HG02970 (cell line): Measurements from ENCODE around the gene ANO3.

Experiments
- ATAC-seq: cut with Tn5 transposase; IDR thresholded peaks from one replicate; pipeline ENCODE4 v1.9.1; 2021; ENCODE audit warnings: mild to moderate bottlenecking, moderate library complexity, moderate number of reproducible peaks; ENCODE audit not compliant: unreplicated experiment, low FRiP score

Gene ANO3

GRCh38 chr11:26480041-26480440 is 148.1 kb downstream of the ANO3 start:
- no peak for ATAC-seq

DNA sequence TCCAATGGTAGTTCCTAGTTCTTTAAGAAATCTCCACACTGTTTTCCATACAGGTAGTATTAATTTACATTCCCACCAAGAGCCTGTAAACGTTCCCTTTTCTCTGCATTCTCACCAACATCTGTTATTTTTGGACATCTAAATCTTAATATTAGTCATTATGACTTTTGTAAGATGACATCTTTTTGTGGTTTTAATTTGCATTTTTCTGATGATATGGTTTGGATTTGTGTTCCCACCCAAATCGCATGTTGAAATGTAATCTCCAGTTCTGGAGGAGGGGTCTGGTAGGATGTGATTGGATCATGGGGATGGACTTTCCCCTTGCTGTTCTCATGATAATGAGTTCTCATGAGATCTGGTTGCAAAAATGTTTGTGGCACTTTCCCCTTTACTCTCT is 151.2 kb downstream of the ANO3 start:
- ATAC-seq: no peak

DNA sequence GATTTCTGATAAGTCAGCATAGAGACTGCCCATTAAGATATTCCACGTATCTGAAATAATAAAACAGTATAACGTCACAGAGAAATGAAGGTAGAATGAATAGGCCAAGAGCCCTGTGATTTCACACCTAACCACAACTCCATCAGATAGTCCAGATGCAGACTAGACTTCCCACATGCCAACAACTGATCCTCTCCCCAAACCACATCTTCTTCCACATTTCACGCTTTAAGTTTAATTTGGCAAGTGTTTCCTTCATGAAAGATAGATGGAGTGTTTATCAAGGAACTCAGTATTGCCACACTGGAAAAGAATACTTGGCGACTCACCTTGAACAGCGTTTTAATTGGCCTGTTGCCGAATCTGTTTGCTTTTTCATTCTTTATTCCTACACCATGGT is 158.6 kb downstream of the ANO3 start:
- ATAC-seq: no peak

- no peak for ATAC-seq
These were observed 161.7 kb downstream of the ANO3 start for GRCh38 chr11:26493616-26494015.

- ATAC-seq: no peak
These were observed 175.3 kb downstream of the ANO3 start for GRCh38 chr11:26507229-26507628.

DNA sequence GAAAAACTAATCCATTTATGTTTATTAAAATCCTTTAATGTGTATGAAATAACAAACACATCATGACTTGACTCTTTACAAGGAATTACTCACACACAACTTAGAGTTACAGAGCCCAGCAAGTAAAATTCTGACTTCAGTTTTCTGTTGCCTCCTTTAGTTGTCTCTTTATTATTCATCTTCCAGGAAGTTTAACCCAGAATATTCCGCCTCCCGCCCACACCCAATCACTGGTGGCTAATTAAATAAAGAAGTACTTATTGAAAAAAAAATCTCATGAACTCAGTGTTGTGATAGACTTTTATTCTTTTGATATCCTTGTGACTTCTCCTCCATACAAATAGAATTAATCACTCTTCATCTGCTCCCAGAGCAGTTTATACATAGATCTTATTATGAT is 178.2 kb downstream of the ANO3 start:
- no peak for ATAC-seq

DNA sequence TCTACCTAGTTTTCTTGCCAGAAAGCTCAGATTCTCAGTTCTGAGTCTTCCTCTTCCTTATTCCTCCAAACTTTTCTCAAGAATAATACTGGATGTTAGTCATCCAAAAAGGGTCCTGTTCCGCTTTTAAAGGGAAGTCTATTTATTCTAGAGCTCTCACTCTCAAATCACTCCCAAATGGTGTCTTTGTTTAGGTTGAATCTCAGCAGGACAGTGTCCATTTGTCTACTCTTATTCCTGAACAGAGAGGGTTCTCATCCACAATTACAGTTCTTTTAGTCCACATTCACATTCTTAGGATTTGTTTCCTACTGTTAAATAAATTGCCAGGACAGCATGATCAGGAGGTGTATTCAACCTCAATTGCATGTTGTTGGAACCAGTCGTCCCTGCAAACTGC is 178.8 kb downstream of the ANO3 start:
- no peak for ATAC-seq

GRCh38 chr11:26512196-26512595 is 180.3 kb downstream of the ANO3 start:
- ATAC-seq: no peak

- no peak for ATAC-seq
These were observed 187.5 kb downstream of the ANO3 start for GRCh38 chr11:26519469-26519868.

GRCh38 chr11:26522912-26523610 is 191.1 kb downstream of the ANO3 start:
- ATAC-seq: no peak

GRCh38 chr11:26527685-26528084 is 195.8 kb downstream of the ANO3 start:
- ATAC-seq: no peak

DNA sequence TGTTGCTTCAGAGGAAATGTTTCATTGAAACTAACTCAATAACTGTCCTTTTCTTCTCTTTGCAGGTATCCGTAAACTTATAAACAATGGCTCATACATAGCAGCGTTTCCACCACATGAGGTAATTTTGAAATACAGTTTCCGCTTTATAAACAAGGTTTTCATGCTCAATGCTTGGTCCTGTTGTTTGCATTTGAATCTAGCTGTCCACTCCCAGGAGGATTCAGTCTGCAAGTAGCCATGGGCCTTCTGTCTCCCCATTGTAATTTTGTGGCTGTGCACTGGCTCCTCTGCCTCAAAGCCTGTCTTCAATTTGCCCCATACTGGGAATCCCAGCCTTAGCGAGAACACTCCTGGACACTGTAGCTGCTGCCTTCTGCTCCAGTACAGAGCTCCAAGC is 205.4 kb downstream of the ANO3 start:
- ATAC-seq: no peak

DNA sequence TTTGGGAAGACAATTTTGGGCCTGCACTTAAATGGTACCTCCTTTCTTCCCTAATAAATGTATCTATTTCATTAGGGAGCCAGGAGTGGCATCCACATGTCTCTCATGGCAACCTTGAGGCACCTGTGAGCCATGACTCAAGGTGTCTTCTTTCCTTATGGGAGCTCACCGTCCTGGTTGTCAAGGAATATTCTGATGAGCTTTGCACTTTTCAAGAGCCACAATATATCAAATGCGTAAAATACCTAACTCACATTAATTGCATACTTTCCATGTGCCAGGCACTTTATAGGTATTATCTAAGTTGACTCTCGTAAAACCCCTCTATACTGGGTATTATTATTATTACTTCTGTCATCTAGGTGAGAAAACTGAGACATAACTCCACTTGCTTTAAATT is 207.6 kb downstream of the ANO3 start:
- ATAC-seq: no peak

- ATAC-seq: no peak
These were observed 209.9 kb downstream of the ANO3 start for GRCh38 chr11:26541870-26542269.

DNA sequence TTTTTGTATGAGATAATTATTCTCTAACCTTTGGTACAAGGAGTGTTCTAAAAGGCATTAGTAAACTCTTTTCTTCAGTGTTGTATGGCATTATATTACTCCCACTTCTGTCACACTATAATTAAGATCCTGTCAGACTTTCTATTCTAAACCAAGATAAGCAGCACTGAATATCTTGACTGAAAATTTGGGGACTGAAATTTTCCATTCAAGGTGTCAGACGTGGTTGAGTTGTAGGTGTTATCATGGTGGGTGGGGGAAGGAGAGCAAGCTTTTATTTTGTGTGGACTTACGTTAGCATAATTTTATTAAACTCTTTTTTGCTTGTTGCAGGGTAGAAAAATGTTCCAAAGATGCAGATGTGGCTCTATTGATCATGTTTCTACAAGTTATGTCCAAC is 217.2 kb downstream of the ANO3 start:
- ATAC-seq: no peak

GRCh38 chr11:26550022-26550421 is 218.1 kb downstream of the ANO3 start:
- no peak for ATAC-seq

- ATAC-seq: no peak
These were observed 219.4 kb downstream of the ANO3 start for GRCh38 chr11:26551186-26551801.

GRCh38 chr11:26553182-26553581 is 221.3 kb downstream of the ANO3 start:
- no peak for ATAC-seq

GRCh38 chr11:26554455-26554854 is 222.5 kb downstream of the ANO3 start:
- ATAC-seq: no peak

DNA sequence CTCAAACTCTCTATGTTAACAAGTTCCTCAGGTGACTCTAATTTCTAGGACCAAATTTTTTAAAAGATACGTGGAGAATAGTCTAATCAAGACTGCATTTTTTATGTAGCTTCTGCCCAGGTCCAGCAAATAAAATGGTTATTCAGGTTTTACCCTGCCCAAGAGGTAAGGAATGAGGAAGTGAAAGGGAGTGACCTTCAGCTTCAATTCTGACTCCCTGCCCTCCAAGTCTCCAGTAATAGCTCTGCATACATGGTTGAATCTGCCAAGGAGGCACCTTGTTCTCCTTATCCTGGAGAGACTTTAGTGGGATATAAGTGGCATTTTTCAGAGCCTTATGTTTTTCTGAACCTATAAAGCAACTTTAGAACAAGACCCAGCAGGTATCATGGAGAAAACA is 224.7 kb downstream of the ANO3 start:
- ATAC-seq: no peak

DNA sequence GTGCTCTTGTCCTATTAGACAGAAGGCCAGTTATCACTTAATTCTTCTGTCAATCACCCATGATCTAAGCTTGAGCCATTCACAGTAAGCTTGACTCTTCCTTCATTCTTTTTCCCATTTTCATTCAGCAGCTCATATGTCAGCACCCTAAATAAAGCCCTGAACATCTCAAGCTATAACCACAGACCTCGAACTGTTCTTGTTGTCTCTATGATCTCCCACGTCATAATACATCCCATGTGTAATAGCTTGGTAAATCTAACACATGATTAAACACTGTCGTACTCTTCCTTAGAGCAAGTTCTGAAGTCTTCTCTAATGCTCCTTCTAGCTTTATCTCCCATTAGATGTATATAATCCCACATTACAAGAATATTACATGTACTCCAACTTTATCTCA is 225.7 kb downstream of the ANO3 start:
- no peak for ATAC-seq

- no peak for ATAC-seq
These were observed 226.3 kb downstream of the ANO3 start for GRCh38 chr11:26558190-26558589.
